ENCODE measurements around the gene MYO6. TPM values are rescaled to one million over a fixed set of nuclear protein-coding genes. Genes with fewer than 3 reads are reported as not detected.

The MYO6 gene
- total RNA-seq, 1 donor from 2014 or later: 0.44 TPM

GRCh38 chr6:75808507-75808906 lies 59.5 kb downstream of the MYO6 start:
- DNase-seq: no peak
- Mint-ChIP-seq H3K27ac (no peak overlapping the region), H3K9me3 (peaks cover 16% of the 10 kb centered on the region), H3K36me3 (ENCODE audit: low read depth) (no peaks in the 10 kb centered on the region), H3K4me3 (no peak overlapping the region), H3K4me1 (no peaks in the 10 kb centered on the region), H3K27me3 (no peaks in the 10 kb centered on the region)
- POLR2A ChIA-PET: no interaction called here
- ATAC-seq (ENCODE audit: low read depth): no peak
- CTCF ChIA-PET: no interaction called here
- no peak for TF ChIP-seq CTCF (IDR thresholded peaks at IDR 0.05)
- intact Hi-C loops (cut with micrococcal nuclease): no loop called here

GRCh38 chr6:75812560-75812959 lies 63.5 kb downstream of the MYO6 start:
- CTCF ChIA-PET: no interaction called here

GRCh38 chr6:75813476-75814250 lies 64.6 kb downstream of the MYO6 start:
- H3K4me3 Mint-ChIP-seq: no peak overlapping the region
- CTCF ChIA-PET: no interaction called here
- intact Hi-C loops (cut with micrococcal nuclease): no loop called here
- DNase-seq (no peak), ATAC-seq (ENCODE audit: low read depth) (no peak)
- no peaks in the 10 kb centered on the region for H3K36me3 Mint-ChIP-seq (ENCODE audit: low read depth)
- TF ChIP-seq CTCF (IDR thresholded peaks at IDR 0.05): no peak
- no peaks in the 10 kb centered on the region for H3K4me1 Mint-ChIP-seq
- peaks cover 3% of the 10 kb centered on the region for H3K9me3 Mint-ChIP-seq
- POLR2A ChIA-PET: no interaction called here
- H3K27me3 Mint-ChIP-seq: no peaks in the 10 kb centered on the region
- no peak overlapping the region for H3K27ac Mint-ChIP-seq

More at GRCh38 chr6:75812560-75812959, 63.5 kb downstream of the MYO6 start:
- H3K27ac Mint-ChIP-seq: no peak overlapping the region
- ATAC-seq (ENCODE audit: low read depth): no peak
- DNase-seq: no peak
- intact Hi-C loops (cut with micrococcal nuclease): no loop called here
- H3K27me3 Mint-ChIP-seq: no peaks in the 10 kb centered on the region
- H3K4me3 Mint-ChIP-seq: no peak overlapping the region
- POLR2A ChIA-PET: no interaction called here
- H3K36me3 Mint-ChIP-seq (ENCODE audit: low read depth): no peaks in the 10 kb centered on the region
- no peak for TF ChIP-seq CTCF (IDR thresholded peaks at IDR 0.05)
- H3K9me3 Mint-ChIP-seq: peaks cover 5% of the 10 kb centered on the region
- no peaks in the 10 kb centered on the region for H3K4me1 Mint-ChIP-seq

- intact Hi-C loops (cut with micrococcal nuclease): no loop called here
- no peak for DNase-seq
- peaks cover 3% of the 10 kb centered on the region for H3K9me3 Mint-ChIP-seq
- no peak for TF ChIP-seq CTCF (IDR thresholded peaks at IDR 0.05)
- no peaks in the 10 kb centered on the region for H3K36me3 Mint-ChIP-seq (ENCODE audit: low read depth)
- no peaks in the 10 kb centered on the region for H3K27me3 Mint-ChIP-seq
- POLR2A ChIA-PET: no interaction called here
- no peak for ATAC-seq (ENCODE audit: low read depth)
- CTCF ChIA-PET: no interaction called here
- no peak overlapping the region for H3K4me3 Mint-ChIP-seq
- H3K27ac Mint-ChIP-seq: no peak overlapping the region
- H3K4me1 Mint-ChIP-seq: no peaks in the 10 kb centered on the region
These were observed 66.7 kb downstream of the MYO6 start for GRCh38 chr6:75815756-75816155.

- Mint-ChIP-seq H3K27me3 (no peaks in the 10 kb centered on the region), H3K4me3 (no peak overlapping the region), H3K4me1 (no peaks in the 10 kb centered on the region), H3K27ac (no peak overlapping the region), H3K9me3 (no peaks in the 10 kb centered on the region), H3K36me3 (ENCODE audit: low read depth) (no peaks in the 10 kb centered on the region)
- no peak for DNase-seq
- intact Hi-C loops (cut with micrococcal nuclease): no loop called here
- ATAC-seq (ENCODE audit: low read depth): no peak
- POLR2A ChIA-PET: no interaction called here
- TF ChIP-seq CTCF (IDR thresholded peaks at IDR 0.05): no peak
- CTCF ChIA-PET: no interaction called here
These were observed 69.2 kb downstream of the MYO6 start for GRCh38 chr6:75818098-75818855.

Data from activated B cell treated with CpG ODN at 0.5 μM for 24 hours (primary cell).